Measurements from ENCODE around the gene NUMBL. TPM values are rescaled to one million over a fixed set of nuclear protein-coding genes. Genes with fewer than 3 reads are reported as not detected.

Gene NUMBL
- total and polyA plus RNA-seq, 2 of the 13 experiments (the other 11 are each of a cell fraction or from before 2014, with no cell fraction given) = 0.49 to 2.3 TPM

- peak; percentile 70 to 74 for TF ChIP-seq MAFK (conservative IDR thresholded peaks at IDR 0.05 in 1 of 2, IDR thresholded peaks at IDR 0.05 in 1 of 2; ENCODE audit: low read length in 2 of 2)
- TF ChIP-seq CSRNP1 (CRISPR knock-in tag; IDR thresholded peaks at IDR 0.05) = no peak
- TF ChIP-seq NFKBIZ (CRISPR knock-in tag; IDR thresholded peaks at IDR 0.05) = no peak
- TF ChIP-seq ZFP91 (CRISPR knock-in tag; IDR thresholded peaks at IDR 0.05; ENCODE audit: borderline replicate concordance) = no peak
- no peak for TF ChIP-seq GABPA (IDR thresholded peaks at IDR 0.05; ENCODE audit: low read depth, low read length)
- TF ChIP-seq GABPA (CRISPR knock-in tag; IDR thresholded peaks at IDR 0.05; ENCODE audit: low read depth) = no peak; the same call in 1 of the 2 replicates
- no peak for TF ChIP-seq ZNF589 (CRISPR knock-in tag; conservative IDR thresholded peaks at IDR 0.05)
- TF ChIP-seq ZMAT3 (CRISPR knock-in tag; conservative IDR thresholded peaks at IDR 0.05) = no peak
- no peak for TF ChIP-seq ZNF598 (CRISPR knock-in tag; IDR thresholded peaks at IDR 0.05; ENCODE audit: borderline replicate concordance)
- TF ChIP-seq IKZF5 (CRISPR knock-in tag; IDR thresholded peaks at IDR 0.05) = 0 out of 2 replicates have a peak, but pooled peaks have one; percentile 21
- no peak for TF ChIP-seq NR1H2 (CRISPR knock-in tag; IDR thresholded peaks at IDR 0.05; ENCODE audit: borderline replicate concordance, low read depth)
- TF ChIP-seq SP4 (CRISPR knock-in tag; IDR thresholded peaks at IDR 0.05) = 0 out of 2 replicates have a peak, but pooled peaks have one; percentile 29
- no peak for TF ChIP-seq ZNF652 (CRISPR knock-in tag; IDR thresholded peaks at IDR 0.05; ENCODE audit: borderline replicate concordance, low read depth)
- TF ChIP-seq ETV5 (CRISPR knock-in tag; IDR thresholded peaks at IDR 0.05; ENCODE audit: borderline replicate concordance) = no peak
- TF ChIP-seq ZNF343 (CRISPR knock-in tag; IDR thresholded peaks at IDR 0.05) = no peak
- 0 out of 2 replicates have a peak, but pooled peaks have one; percentile 38 for TF ChIP-seq ZSCAN9 (CRISPR knock-in tag; IDR thresholded peaks at IDR 0.05; ENCODE audit: borderline replicate concordance)
- TF ChIP-seq ZNF816 (CRISPR knock-in tag; IDR thresholded peaks at IDR 0.05; ENCODE audit: borderline replicate concordance) = no peak
- no peak for TF ChIP-seq ZNF432 (CRISPR knock-in tag; IDR thresholded peaks at IDR 0.05; ENCODE audit: borderline replicate concordance)
- TF ChIP-seq RNF219 (CRISPR knock-in tag; IDR thresholded peaks at IDR 0.05) = no peak
- no peak for TF ChIP-seq ZNF570 (CRISPR knock-in tag; IDR thresholded peaks at IDR 0.05; ENCODE audit: borderline replicate concordance)
These were observed 27.7 kb upstream of the NUMBL start (continued) for GRCh38 chr19:40717880-40718773.

Data from HepG2 (cell line).